CD4-positive, alpha-beta T cell treated with Interleukin-15 for 4 hours (primary cell): Measurements from ENCODE around the gene ADAM8.
A peak's percentile ranks its signal among the peaks of the same experiment; 100 is the strongest.

Source experiments
- DNase-seq: peaks from one replicate; pipeline ENCODE4 v3.0.0-alpha.2; 2020; ENCODE audit warnings: low spot score

The ADAM8 gene

GRCh38 chr10:133281628-133282372 lies 5.1 kb upstream of the ADAM8 start:
- no peak for DNase-seq

GRCh38 chr10:133281084-133281483 lies 4.4 kb upstream of the ADAM8 start:
- no peak for DNase-seq

DNA sequence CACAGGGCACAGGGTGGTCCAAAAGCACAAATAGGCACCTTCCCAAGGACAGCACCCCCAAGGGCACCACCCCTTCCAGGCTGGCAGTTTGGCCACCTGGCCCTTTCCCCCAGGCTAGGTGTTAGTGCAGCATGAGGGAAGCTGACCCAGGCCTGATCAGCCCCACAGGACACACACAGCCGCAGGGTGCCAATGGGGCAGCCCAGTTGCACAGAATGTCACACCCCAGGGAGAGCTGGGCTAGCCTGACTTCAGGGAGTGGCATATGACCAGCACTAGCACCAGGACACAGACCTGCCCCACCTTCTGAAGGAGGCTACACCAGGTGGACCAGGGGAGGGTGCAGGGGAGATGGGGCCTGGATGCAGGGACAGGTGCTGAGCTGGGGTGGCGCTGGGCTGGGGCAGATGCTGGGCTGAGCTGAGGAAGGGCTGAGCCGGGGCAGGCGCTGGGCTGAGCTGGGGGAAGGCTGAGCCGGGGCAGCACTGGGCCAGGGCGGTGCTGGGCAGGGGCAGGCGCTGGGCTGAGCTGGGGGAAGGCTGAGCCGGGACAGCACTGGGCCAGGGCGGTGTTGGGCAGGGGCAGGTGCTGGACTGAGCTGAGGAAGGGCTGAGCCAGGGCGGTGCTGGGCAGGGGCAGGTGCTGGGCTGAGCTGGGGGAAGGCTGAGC lies 3.9 kb upstream of the ADAM8 start:
- no peak for DNase-seq

DNA sequence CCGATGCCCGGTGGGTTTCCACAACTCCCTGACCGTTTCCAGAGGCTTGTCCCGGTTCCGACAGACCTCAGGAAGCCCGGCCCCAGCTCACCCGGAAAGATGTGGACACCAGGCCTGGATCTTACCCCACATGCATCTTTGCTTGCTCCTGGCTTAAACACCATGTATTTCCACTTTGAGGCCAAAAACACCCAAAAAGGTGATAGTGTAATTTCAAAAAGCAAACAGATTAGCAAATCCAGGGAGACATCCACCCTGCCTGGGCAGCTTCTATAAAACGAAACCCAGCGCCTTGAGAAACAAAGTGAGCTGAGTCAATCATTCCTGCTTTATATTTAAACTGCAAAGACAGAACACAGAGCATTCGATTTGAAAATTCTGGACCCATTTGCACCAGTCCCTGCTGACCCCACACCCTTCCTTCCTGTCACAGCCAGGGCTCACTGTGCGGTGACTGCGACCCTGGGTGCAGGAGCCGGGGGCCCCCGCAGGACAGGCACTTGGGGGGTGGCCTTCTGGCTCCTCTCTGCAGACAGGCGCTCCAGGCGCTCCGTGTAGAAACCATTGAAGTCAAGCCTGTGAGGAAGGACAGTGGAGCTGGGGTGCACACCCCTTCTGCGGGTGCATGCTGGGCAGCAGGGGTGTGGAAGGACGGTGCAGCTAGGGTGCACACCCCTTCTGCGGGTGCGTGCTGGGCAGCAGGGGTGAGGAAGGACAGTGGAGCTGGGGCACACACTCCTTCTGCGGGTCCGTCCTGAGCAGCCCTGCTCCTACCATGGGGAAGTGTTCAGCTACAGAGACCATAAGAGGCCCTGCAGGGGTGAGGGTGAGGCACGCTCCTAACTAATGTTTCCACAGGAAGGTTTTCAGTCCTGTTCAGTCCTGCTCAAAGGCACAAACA lies 2.9 kb upstream of the ADAM8 start:
- DNase-seq, result no peak

GRCh38 chr10:133278577-133279265 lies 2.1 kb upstream of the ADAM8 start:
- DNase-seq, result peak; percentile 75

DNA sequence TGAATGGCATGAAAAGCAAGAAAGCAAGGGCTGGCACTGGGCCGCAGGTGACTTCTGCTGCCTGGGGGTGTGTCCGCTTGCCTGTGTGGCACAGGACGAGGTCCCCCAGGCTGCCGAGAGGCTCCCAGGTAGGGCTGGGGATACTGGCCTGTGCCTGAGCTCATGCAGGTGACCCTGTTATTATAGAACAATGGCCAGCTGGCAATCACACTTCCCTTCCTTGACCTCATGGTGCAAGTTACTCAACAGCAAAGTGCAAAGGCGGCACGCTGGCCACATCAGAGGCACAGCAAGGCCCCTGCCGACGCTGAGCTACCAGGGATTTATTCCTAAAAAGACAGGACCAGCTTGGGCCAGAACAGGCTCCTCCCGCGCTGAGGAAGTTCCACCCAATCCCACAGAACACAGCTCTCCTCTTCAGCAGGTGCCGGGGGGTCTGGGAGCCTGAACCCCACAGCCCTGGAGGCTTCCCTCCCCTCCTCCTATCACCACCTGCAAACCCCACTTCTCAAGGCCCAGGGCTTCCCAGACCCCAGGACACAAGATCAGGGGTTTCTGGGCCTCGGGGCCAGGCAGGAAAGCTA lies 1.4 kb upstream of the ADAM8 start:
- no peak for DNase-seq

DNA sequence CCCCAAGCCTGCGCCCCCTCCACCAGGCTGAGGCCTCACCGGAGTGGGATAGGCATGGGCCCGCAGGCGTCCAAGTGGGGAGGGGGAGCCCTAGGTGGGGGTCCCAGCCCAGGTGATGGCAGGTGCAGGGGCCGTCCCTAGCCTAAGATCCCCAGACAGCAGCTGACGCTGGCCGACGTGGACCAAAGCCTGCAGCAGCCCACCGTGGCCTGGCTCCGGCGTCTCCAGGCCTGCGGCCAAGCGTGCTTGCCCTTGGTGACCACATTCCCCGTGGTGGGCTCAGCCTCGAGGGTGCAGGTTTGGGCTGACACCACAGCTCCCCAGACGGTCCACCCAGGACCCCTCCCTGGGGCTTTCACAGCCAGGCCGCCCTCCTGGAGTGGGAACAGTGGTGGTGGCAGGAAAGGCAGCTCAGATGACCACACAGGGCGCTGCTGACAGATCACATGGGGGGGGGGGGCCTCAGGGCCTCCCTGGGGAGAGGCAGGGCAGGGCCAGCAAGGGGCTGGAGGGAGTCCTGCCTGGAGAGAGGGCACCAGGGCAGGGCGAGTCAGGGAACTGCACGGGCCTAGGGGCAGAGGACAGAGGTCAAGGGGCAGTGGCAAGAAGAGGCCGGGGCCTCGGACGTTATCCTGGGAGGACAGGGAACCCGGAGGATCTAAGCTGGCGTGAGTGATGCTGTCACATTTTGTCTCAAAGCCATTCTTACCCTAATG lies 767 bp upstream of the ADAM8 start:
- DNase-seq, result no peak

- no peak for DNase-seq
Observed at GRCh38 chr10:133276100-133276434, 601 bp downstream of the ADAM8 start.

DNA sequence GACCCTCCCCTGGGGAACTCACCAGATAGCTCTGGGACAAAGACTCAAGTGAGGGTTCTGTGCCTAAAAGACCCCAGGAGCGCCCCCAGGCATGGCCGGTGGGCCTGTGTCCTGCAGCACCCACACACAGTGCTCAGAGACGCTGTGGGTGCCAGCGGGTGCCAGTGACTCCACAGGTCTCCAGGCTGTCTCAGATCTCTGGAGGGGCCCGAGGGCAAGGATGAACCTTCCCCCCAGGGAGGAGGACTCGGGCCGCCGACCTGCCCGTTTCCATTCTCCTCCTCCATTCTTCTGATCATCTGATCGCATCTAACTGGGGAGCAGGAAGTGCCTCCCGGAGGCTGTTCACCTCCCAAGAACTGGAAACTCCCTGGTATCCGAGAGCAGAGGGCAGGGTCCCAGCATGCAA lies 980 bp downstream of the ADAM8 start:
- DNase-seq, result peak; percentile 46

GRCh38 chr10:133274751-133275683 lies 1.7 kb downstream of the ADAM8 start:
- DNase-seq, result peak; percentile 84

- no peak for DNase-seq
Observed at GRCh38 chr10:133273534-133274143, 3.0 kb downstream of the ADAM8 start.

DNA sequence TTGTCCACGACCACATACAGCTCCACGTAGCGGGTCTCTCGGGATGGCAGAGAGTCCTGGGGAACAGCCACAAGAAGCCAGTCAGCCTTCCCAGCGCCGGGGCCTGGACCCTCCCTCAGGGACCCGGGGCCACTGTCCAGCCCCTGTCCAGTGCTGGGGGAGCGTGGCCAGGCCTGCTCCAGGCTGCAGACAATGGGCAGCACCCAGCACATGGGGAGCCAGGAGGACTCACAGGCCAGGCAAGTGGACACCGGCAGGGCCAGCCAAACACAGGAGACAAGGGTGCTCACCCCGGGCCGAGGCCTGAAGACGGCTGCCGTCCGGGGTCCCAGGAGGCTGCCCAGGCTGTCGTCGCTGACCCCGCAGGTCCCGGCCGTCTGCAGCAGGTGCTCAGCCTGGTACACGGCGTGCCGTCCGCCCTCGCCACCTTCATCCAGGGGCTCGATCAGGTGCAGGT lies 3.7 kb downstream of the ADAM8 start:
- no peak for DNase-seq

GRCh38 chr10:133272301-133272963 lies 4.2 kb downstream of the ADAM8 start:
- no peak for DNase-seq

DNA sequence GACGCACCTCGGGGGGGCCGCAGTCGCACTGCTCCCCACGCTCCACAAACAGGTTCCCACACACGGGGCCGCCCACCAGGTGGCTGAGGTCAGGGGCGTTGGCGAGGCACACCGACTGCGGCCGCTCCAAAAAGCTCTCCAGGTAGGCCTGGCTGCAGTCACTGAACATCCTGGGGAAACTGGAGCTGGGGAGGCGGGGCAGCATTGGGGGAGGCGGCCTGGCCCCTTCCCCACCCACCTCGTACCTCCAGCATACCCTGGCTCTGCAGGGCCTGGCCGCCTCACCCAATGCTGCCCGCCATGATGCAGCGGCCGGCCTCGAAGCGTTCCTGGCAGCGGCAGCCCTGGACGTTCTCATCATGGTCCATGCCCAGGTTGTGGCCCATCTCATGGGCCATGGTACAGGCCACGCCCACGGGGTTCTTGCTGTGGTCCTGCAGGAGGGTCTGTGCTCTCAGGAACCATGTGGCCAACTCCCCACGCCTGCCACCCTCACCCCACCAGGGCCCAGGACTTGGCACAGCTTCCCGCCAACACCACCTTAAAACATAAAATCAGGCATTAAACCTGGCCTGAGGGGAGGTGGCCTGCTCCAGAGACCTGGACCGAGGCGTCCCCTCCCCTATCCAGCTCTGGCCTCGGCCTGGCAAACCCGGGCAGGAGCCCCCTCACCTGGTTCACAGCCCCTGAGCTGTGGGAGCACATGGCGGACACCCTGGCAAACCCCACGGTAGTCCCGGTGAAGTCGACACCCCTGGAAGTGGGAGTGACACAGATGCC lies 5.0 kb downstream of the ADAM8 start:
- no peak for DNase-seq

GRCh38 chr10:133270773-133271297 lies 5.8 kb downstream of the ADAM8 start:
- DNase-seq, result no peak

GRCh38 chr10:133270204-133270603 lies 6.5 kb downstream of the ADAM8 start:
- no peak for DNase-seq

DNA sequence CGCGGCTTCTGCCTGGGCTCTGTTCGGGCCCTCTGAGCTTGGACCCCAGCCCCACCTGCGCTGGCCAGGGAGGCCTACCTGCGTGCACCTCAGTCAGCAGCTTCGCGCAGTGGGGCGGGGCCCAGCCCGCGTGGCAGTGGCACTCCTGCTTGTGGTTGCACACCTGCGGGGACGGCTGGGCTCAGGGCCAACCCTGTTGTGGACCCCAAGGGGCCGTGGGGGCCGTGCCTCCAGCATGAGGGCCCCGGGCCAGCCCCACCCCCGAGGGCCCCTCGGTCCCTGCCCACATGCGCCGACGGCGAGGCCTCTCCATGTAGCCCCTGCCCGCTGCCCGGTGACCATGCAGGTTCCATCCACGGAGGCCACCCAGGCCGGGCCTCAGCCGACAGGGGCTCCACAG lies 7.3 kb downstream of the ADAM8 start:
- no peak for DNase-seq

GRCh38 chr10:133268532-133268931 lies 8.1 kb downstream of the ADAM8 start:
- DNase-seq, result no peak
